Bronchial epithelial cell (primary cell): Measurements from ENCODE around the gene TFAP2B. TPM values are rescaled to one million over a fixed set of nuclear protein-coding genes. Genes with fewer than 3 reads are reported as not detected.

Experiments used
- DNase-seq: peaks from one replicate; pipeline ENCODE4 v3.0.0-alpha.2; 2010; ENCODE audit warnings: low read depth
- FAIRE-seq: peaks from 2 replicates; lab custom pipeline; 2011; peaks lifted over from hg19 to GRCh38; lab: Jason Lieb, UNC
- H3K27me3 ChIP-seq: 2 replicates; pipeline ENCODE4 v1.5.1; 2011; ENCODE audit warnings: low read length; ENCODE audit not compliant: control insufficient read depth, insufficient read depth
- H3K36me3 ChIP-seq: 2 replicates; pipeline ENCODE4 v1.5.1; 2011; ENCODE audit warnings: low read length; ENCODE audit not compliant: control insufficient read depth, insufficient read depth
- H3K4me3 ChIP-seq: 2 replicates; pipeline ENCODE4 v1.5.1; 2011; ENCODE audit warnings: mild to moderate bottlenecking, low read depth, low read length, control low read depth
- total RNA-seq: library from RNA; depleted of rRNA; stranded (reverse); fragments of >200 nt; gene quantifications from 2 replicates; pipeline ENCODE4 v1.2.1, GENCODE V29; 2014
- TF ChIP-seq, protein P1 (sequence below): IDR thresholded peaks from 2 replicates; pipeline ENCODE4 v1.5.1; 2011; ENCODE audit warnings: mild to moderate bottlenecking, moderate library complexity, low read length, control low read depth, inconsistent platforms; ENCODE audit not compliant: insufficient read depth, severe bottlenecking

Gene TFAP2B
- total RNA-seq, 1 donor from 2014 or later = not detected

DNA sequence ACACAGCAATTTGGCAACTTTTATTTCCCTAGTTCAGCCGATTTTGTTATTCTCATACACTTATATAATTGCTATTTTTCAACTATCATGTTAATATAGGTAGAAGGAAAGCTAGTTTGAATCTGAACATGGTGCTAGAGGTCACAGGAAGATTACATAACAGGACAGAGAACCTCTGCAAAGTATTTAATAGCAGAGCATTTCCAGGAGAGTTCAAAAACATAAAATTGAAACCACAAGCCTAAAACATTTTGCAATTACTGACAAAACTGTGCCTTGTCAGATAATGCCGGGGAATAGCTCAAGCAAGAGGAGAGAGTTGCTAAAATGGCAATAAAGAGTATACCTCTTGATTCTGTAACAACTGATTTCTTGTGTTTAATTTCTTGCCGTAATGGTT lies 70.8 kb downstream of the TFAP2B start:
- no peak overlapping the region for H3K4me3 ChIP-seq
- no peaks in the 10 kb centered on the region for H3K36me3 ChIP-seq
- no peak for DNase-seq
- TF ChIP-seq, protein P1, sequence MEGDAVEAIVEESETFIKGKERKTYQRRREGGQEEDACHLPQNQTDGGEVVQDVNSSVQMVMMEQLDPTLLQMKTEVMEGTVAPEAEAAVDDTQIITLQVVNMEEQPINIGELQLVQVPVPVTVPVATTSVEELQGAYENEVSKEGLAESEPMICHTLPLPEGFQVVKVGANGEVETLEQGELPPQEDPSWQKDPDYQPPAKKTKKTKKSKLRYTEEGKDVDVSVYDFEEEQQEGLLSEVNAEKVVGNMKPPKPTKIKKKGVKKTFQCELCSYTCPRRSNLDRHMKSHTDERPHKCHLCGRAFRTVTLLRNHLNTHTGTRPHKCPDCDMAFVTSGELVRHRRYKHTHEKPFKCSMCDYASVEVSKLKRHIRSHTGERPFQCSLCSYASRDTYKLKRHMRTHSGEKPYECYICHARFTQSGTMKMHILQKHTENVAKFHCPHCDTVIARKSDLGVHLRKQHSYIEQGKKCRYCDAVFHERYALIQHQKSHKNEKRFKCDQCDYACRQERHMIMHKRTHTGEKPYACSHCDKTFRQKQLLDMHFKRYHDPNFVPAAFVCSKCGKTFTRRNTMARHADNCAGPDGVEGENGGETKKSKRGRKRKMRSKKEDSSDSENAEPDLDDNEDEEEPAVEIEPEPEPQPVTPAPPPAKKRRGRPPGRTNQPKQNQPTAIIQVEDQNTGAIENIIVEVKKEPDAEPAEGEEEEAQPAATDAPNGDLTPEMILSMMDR = no peak
- no peak for FAIRE-seq
- H3K27me3 ChIP-seq = no peaks in the 10 kb centered on the region

DNA sequence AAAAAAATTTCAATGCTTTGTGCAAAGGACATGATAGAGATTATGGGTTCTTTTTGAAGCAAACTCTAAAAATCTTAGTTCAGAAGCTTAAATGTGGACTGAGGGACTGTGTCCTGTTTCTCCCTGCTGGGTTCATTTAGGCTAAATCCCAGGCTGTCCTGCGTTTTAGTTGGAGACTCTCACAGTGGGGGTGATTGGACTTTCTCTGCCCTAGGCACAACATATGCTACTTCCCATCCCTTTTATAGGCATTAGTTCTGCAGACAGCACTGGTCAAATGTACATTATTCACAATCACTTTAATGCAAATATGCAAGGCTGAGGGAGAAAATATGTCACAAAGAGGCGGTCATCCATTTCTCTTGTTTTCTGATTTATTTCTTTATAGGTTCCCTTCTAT lies 71.3 kb downstream of the TFAP2B start:
- H3K4me3 ChIP-seq = no peak overlapping the region
- H3K27me3 ChIP-seq = no peaks in the 10 kb centered on the region
- H3K36me3 ChIP-seq = no peaks in the 10 kb centered on the region
- DNase-seq (no peak), FAIRE-seq (no peak)
- TF ChIP-seq, protein P1 = no peak

DNA sequence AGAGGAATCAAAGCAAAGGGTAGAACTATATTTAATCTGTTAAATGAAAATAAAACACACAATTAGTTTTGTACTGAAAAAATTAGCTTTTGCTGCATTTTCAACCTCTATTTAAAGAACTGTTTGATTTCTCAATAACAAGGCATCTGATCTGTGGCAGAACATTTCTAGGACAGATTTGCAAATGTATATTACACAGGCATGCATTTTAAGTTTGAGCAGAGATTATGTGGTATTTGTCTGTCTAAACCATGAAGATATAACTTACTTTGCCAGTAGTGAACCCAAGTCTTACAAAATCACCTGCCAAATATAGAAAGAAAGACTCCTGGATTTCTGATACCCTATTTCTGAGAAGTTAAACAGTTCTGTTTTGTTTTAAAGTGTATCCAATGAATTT lies 71.9 kb downstream of the TFAP2B start:
- FAIRE-seq (no peak), DNase-seq (no peak)
- Histone ChIP-seq H3K36me3 (no peaks in the 10 kb centered on the region), H3K27me3 (no peaks in the 10 kb centered on the region), H3K4me3 (no peak overlapping the region)
- TF ChIP-seq, protein P1 = no peak

- Histone ChIP-seq H3K4me3 (no peak overlapping the region), H3K36me3 (no peaks in the 10 kb centered on the region), H3K27me3 (no peaks in the 10 kb centered on the region)
- DNase-seq = no peak
- FAIRE-seq = no peak
- TF ChIP-seq, protein P1 = no peak
These were observed 72.6 kb downstream of the TFAP2B start for GRCh38 chr6:50891290-50891689.

Other genes with a start within 250 kb of the TFAP2B start
- not detected in 2 replicates for gene TFAP2D, start 105.3 kb upstream of the TFAP2B start, total RNA-seq